ENCODE results near the gene JMJD8.

The JMJD8 gene

DNA sequence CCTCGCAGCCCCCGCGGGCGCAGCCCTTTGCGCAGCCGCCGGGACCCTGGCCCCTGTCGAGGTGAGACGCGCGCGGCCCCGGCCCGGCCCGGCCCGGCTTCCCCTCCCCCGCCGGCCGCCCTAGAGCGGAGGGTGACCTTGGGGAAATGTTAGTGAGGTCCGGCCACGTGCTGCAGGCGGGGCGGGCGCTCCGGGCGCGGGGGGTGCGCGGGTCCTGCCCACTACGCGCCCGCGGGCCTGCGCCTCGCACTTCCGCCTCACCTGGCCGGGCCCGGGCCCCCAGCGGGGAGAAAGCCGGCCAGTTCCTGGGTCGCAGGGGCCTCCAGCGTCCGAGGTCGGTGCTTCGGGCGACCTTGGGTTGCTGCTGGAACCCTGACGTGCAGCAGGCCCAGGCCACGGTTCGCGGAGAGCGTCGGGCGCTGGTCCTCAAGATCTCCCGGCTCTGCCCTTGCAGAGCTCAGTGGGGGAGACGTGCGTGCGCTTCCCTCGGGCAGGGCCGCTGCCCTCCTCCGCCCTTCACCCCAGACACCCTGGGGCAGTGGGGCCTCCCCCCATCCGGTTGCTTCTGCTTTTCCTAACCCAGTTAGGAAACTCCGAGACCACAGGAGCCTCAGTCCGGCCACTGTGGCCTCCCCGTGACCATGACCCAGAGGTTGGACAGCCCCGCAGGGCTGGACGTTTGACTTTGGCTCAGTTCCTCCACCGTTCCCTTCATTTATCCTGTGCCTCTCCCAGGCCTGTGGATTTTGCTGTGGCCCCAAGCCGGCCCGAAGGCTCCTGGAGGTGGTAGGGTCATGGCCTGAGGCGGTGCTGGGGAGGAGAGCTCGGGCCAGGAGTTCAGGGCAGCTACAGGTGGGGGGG lies 41.7 kb downstream of the JMJD8 start:
- DNase-seq (ENCODE audit: low read depth in 2 of 2), result peak in 1 of 2 donors; percentile 44

DNA sequence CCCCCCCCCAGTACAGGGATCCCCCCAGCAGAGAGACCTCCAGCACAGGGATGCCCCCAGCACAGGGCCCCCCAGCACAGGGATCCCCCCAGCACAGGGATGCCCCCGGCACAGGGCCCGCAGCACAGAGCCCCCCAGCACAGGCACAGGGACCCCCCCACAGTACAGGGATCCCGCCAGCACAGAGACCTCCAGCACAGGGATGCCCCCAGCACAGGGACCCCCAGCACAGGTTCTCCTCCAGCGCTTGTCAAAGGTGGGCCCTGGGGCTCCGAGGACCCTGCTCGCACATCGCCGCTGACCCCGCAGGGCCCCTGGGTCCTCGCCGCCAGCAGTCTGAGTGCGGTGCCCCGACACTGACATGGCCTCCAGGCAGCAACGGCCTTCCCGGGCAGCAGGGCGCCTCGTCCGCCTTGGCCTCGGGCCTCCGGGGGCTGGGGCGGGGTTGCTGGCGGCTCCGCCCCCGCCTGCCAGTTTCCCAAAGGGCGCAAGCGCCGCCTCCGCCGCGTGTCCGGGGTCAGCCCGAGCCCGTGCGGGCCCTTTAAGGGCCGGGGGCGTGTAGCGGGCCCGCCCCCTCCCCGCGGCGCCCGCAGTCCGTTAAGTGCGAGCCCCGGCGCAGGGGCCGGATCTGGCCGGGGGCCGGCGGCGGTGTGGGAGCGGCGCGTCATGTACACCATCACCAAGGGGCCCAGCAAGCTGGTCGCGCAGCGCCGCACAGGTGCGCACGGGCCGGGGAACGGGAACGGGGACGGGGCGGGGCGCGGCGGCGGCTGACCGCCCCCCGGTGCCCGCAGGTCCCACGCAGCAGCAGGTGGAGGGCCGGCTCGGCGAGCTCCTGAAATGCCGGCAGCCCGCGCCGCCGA lies 42.6 kb downstream of the JMJD8 start, which contains the start of gene MCRIP2:
Gene MCRIP2, plus strand, starts transcription at position 503 of the 863 bp plus-strand sequence. Its CDS starts 164 bp downstream, at position 667.
- DNase-seq (ENCODE audit: low read depth in 2 of 2), result peak; percentile 44 to 77

DNA sequence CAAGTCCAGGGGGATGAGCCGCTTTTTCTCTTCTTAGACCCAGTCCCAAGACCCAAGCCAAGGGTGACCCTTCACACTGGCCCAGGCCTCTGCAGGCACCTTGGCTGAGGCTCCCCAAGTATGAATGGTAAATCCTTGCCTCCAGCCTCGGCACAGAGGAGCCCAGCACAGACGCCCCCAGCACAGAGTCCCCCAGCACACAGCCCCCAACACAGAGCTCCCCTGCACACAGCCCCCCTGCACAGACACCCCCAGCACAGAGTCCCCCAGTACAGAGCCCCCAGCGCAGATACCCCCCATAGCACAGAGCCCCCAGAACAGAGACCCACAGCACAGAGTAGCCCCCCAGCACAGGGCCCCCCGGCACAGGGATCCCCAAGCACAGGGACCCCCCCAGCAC lies 43.5 kb downstream of the JMJD8 start:
- no peak for DNase-seq (ENCODE audit: low read depth in 2 of 2)

DNA sequence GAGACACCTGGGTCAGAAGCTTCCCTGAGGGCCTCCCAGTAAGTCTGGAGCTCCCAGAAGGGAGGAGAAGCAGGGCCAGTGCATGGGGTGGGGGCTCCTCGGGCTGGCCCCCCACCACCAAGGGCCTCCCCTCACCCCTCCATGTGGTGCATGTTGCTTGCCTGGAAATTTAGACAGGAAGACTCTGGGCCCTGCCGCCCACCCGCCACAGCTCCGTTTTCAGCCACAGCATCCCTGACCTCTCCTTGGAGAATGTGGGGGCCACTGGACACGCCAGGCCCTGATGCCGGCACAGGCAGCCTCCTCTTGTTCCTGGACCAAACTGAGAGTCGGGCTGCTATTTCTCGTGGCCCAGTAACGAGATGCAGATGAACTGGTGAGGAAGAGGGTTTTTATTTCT lies 45.3 kb downstream of the JMJD8 start:
- DNase-seq (ENCODE audit: low read depth in 2 of 2), result no peak

DNA sequence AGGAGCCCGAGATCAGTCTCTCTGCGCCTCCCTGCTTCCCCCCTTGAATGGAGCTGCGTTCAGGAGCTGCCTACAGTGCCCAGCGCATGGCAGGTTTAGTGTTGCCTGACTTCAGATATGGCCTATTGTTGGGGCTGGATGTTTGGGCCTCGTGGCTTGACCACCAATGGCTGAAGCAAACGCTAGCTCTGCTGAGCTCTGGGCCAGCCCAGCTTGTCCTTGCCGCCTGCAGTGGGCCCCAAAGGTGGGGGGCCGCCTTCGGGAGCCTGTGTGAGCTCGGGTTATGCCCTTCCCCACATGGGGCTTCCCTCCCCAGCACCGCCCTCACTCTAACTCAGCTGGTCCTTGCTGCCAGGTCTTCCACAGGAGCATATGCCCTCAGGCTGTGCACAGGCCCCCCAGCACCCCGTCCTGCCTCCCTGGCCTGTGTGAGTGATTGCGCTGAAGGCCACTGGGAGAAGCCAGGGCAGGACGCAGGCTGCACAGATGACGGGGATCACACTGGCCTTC lies 46.0 kb downstream of the JMJD8 start:
- no peak for DNase-seq (ENCODE audit: low read depth in 2 of 2)

DNA sequence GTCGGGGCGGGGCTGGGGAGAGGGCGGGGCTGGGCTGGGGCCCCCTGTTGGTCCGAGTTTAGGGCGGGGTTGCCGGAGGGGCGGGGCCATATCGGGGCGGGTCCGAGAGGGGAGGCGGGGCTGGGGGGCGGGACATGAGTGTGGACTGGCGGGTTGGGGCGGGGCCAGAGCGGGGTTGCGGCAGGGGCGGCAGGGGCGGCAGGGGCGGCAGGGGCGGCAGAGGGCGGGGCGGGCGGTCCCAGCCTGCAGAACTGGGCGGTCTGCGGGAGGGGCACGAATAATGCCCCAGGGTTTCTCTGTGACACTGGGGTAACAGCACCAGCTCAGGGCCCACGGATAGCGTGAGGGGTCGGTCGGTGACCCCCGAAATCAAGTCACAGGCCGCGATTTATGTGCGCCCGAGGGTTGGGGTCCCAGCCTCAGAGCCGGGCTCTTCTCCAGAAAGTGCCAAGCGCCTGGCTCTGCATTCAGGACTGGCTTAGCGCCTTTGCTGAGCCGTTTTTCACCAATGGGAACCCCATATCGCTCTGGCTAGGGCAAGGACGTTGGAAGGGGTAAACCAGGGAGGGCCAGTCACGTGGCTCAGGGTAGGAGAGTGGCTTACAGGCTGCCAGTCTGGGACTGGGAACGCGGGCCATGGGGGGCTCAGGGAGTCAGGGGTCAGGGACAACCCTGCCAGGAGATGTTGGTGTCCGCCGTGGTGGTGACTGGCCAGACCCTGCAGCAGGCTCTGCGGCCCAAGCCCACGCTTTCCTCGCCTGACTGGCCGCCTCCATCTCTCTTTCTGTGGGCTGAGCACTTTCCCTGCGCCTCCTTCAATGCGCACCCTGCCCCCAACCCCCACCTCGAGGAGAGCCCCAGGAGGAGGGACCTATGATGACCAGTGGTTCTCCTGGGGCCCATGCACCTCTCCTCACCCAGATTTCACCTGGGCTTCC lies 46.8 kb downstream of the JMJD8 start:
- DNase-seq (ENCODE audit: low read depth in 2 of 2), result peak; percentile 82 to 93

DNA sequence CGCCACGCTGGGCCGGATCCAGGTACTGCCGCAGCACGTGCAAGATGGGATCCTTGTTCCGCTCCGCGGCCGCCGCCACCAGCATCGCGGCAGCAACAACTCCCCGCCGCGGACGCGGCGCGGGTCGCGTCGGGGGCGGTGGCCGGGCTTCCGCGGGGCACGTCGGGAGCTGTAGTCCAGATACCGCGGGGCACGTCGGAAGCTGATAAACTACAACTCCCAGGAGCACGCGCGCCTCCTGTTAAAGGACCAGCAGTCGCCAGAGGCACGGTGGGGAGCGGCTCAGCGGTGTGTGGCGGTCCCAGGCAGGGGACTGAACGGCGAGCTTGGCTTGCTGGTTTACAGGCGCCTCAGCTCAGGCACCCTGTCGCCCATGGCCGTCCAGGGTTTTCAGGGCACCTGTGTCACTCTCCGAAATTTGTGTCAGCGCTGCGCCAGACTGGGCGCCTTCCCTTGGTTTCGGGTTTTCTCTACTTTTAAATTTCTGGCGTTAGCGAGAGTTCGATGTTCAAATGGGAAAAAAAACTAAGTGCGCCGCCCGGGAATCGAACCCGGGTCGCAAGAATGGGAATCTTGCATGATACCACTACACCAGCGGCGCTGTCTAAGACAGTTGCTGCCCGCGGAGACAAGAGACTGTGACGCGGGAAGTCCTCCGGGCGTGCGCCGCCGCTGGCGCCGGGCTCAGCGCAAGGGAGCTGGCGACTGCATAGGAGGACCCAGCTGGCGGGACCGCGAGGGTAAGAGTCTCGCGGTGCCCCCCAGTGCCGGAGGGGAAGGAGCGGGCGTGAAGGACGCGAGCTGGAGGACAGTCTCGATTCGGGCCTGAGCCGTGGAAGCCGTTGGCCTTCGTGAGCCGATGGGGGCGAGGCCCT lies 47.7 kb downstream of the JMJD8 start, which contains the start of gene METTL26:
Gene METTL26, minus strand, starts transcription at position 100 of the 875 bp plus-strand sequence. Its CDS starts 15 bp downstream, at position 85.
- peak; percentile 86 to 88 for DNase-seq (ENCODE audit: low read depth in 2 of 2)

DNA sequence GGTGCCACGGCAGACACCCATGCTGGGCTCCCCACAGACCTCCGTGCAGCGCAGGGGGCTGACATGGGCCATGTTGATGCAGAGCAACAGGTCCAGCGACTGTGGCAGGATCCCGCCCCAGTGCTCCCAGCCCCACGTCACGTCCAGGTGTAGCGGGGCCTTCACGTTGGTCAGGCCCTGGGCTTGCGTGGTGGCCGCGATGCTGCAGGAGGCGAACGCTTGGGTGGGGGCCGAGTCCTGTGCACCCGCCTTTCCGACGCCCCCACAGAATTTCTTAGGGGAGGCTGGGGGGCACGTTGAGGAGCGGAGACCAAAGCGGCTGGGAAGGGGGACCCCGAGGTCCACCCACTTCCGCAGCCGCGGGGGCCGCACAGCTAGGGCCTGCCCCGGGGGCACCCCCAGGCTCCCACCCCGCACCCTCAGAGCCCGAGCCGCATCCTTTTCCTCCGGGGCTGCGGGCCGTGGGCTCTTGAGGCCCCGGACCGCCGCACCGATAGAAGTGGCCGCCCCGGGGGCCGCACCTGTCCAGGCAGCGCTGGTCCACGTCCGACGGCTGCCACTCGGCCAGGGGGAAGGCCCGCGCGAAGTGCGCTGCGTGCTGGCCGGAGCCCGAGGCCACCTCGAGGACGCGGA lies 48.4 kb downstream of the JMJD8 start:
- no peak for DNase-seq (ENCODE audit: low read depth in 2 of 2)

DNA sequence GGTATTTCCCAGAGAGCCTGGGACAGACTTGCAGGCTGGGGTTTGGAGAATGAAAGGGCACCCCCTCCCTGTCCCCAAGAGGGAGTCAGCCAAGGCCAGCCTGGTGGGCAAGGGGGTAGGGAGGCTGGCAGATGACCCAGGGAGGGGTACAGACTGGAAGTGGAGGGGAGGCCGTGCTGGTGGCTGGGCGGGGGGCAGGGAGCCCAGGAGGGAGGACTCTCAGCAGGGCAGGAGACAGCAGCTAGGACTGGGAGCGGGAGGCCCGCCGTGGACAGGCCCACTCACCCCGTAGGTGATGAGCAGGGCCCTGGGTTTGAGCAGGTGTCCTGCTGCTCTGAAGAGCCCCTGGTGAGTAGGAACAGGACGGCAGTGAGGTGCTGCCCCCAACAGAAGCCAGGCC lies 49.1 kb downstream of the JMJD8 start:
- DNase-seq (ENCODE audit: low read depth in 2 of 2), result no peak

DNA sequence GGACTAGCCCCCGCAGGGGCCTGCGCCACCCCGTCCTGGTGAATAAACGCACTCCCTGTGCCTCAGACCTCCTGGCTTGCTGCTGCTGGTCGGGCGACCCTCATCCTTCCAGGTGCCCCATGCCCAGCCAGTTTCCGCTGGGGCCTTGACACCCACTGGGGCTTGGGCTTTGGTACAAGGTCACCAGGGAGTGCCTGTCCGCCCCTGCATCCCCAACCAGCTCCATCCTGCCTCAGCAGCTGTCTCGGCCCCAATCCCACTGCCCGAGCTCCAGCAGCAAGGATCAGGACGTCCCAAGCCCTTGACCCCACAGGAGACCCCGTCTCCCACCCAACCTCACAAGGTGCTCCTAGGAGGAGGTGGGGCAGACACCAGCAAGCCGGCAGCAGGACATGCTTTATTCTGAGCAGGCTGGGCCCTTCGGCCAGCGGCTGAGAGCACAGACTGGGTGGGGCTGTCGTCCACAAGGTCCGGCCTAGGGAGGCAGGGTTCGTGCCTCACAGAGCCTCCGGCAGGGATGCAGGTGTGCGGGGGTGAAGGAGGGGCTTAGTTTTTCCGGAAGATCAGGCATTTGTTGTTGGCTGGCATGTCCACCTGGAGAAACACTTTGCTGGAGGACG lies 50.0 kb downstream of the JMJD8 start:
- no peak for DNase-seq (ENCODE audit: low read depth in 2 of 2)

DNA sequence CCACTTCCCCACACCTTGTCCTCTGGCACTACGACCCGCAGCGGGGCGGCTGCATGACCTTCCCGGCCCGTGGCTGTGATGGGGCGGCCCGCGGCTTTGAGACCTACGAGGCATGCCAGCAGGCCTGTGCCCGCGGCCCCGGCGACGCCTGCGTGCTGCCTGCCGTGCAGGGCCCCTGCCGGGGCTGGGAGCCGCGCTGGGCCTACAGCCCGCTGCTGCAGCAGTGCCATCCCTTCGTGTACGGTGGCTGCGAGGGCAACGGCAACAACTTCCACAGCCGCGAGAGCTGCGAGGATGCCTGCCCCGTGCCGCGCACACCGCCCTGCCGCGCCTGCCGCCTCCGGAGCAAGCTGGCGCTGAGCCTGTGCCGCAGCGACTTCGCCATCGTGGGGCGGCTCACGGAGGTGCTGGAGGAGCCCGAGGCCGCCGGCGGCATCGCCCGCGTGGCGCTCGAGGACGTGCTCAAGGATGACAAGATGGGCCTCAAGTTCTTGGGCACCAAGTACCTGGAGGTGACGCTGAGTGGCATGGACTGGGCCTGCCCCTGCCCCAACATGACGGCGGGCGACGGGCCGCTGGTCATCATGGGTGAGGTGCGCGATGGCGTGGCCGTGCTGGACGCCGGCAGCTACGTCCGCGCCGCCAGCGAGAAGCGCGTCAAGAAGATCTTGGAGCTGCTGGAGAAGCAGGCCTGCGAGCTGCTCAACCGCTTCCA lies 50.6 kb downstream of the JMJD8 start:
- DNase-seq (ENCODE audit: low read depth in 2 of 2), result no peak

DNA sequence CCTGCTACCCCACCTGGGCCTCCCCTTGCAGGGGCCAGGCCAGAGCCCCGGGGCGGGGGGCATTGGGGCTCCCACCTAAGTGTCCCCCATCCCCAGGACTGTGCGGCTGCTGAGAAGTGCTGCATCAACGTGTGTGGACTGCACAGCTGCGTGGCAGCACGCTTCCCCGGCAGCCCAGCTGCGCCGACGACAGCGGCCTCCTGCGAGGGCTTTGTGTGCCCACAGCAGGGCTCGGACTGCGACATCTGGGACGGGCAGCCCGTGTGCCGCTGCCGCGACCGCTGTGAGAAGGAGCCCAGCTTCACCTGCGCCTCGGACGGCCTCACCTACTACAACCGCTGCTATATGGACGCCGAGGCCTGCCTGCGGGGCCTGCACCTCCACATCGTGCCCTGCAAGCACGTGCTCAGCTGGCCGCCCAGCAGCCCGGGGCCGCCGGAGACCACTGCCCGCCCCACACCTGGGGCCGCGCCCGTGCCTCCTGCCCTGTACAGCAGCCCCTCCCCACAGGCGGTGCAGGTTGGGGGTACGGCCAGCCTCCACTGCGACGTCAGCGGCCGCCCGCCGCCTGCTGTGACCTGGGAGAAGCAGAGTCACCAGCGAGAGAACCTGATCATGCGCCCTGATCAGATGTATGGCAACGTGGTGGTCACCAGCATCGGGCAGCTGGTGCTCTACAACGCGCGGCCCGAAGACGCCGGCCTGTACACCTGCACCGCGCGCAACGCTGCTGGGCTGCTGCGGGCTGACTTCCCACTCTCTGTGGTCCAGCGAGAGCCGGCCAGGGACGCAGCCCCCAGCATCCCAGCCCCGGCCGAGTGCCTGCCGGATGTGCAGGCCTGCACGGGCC lies 51.4 kb downstream of the JMJD8 start:
- no peak for DNase-seq (ENCODE audit: low read depth in 2 of 2)

DNA sequence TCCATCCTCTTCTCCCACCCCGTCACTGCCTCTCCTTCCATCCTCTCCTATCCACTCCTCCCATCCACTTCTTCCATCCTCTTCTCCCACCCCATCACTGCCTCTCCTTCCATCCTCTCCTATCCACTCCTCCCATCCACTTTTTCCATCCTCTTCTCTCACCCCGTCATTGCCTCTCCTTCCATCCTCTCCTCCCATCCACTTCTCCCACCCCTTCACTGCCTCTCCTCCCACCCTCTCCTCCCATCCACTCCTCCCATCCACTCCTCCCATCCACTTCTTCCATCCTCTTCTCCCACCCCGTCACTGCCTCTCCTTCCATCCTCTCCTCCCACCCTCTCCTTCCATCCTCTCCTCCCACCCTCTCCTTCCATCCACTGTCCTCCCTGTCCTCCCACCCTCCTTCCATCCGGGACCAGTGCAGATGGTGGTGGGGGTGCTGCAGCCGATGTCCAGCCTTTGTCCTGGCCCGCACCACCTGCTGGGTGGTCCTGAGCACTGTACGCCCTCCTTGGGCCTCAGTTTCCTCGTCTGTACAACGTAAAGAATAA lies 52.3 kb downstream of the JMJD8 start:
- DNase-seq (ENCODE audit: low read depth in 2 of 2), result no peak

Measured in stimulated activated CD4-positive, alpha-beta T cell treated with anti-CD3 and anti-CD28 coated beads, Interleukin-1b, Interleukin-23, amount 100 ng/mL, for 4 hours (primary cell).